Mesenteric fat pad (tissue), 1 donor: ENCODE results near the gene KLHDC4. TPM values are rescaled to one million over a fixed set of nuclear protein-coding genes. Genes with fewer than 3 reads are reported as not detected.

Source experiments
- DNase-seq: peaks from one replicate; pipeline ENCODE4 v3.0.0-alpha.2; 2020; ENCODE audit warnings: low spot score
- total RNA-seq: library from RNA; stranded (reverse); fragmentation: NEBNext Ultra II Directional; extraction: Animal tissue kit (Norgen Biotek cat#: 25700); gene quantifications from one replicate; pipeline ENCODE4 v1.2.1, GENCODE V29; 2021
- donor health status: DM: yes; HTN: yes; CAD: no.

The KLHDC4 gene
- total RNA-seq, 1 donor from 2014 or later = 39.9 TPM

GRCh38 chr16:87701505-87701921, 64.3 kb downstream of the KLHDC4 start:
- no peak for DNase-seq

- no peak for DNase-seq
Measured at GRCh38 chr16:87701078-87701460, 64.7 kb downstream of the KLHDC4 start.

- DNase-seq = no peak
Measured at GRCh38 chr16:87700406-87701077, 65.2 kb downstream of the KLHDC4 start.

- no peak for DNase-seq
Measured at GRCh38 chr16:87698676-87699199, 67.0 kb downstream of the KLHDC4 start.

GRCh38 chr16:87698241-87698640, 67.5 kb downstream of the KLHDC4 start:
- DNase-seq = no peak

GRCh38 chr16:87697792-87698191, 68.0 kb downstream of the KLHDC4 start:
- no peak for DNase-seq

GRCh38 chr16:87697256-87697655, 68.5 kb downstream of the KLHDC4 start:
- no peak for DNase-seq

GRCh38 chr16:87696726-87697125, 69.1 kb downstream of the KLHDC4 start:
- no peak for DNase-seq

- no peak for DNase-seq
Measured at GRCh38 chr16:87695534-87695933, 70.3 kb downstream of the KLHDC4 start.

GRCh38 chr16:87694441-87695125, 71.2 kb downstream of the KLHDC4 start:
- no peak for DNase-seq

- DNase-seq = no peak
Measured at GRCh38 chr16:87693827-87694226, 72.0 kb downstream of the KLHDC4 start.

- DNase-seq = no peak
Measured at GRCh38 chr16:87692756-87693155, 73.0 kb downstream of the KLHDC4 start.

GRCh38 chr16:87692176-87692575, 73.6 kb downstream of the KLHDC4 start:
- DNase-seq = no peak

- DNase-seq = no peak
Measured at GRCh38 chr16:87691686-87692079, 74.1 kb downstream of the KLHDC4 start.

GRCh38 chr16:87690911-87691685, 74.7 kb downstream of the KLHDC4 start:
- no peak for DNase-seq

GRCh38 chr16:87689956-87690465, 75.8 kb downstream of the KLHDC4 start:
- DNase-seq = no peak

- no peak for DNase-seq
Measured at GRCh38 chr16:87688876-87689815, 76.6 kb downstream of the KLHDC4 start.

- no peak for DNase-seq
Measured at GRCh38 chr16:87687998-87688529, 77.7 kb downstream of the KLHDC4 start.

GRCh38 chr16:87687126-87687910, 78.5 kb downstream of the KLHDC4 start:
- no peak for DNase-seq

- no peak for DNase-seq
Measured at GRCh38 chr16:87686697-87687096, 79.1 kb downstream of the KLHDC4 start.
